GM21360 (cell line): Measurements from ENCODE around the gene ISOC2.
A peak's percentile ranks its signal among the peaks of the same experiment; 100 is the strongest.
"Not testable (repeated sequence)": the region's sequence is repeated elsewhere in the genome, so short reads cannot be mapped to it uniquely, and the experiment has no call there.

ENCODE experiments used
- ATAC-seq: cut with Tn5 transposase; IDR thresholded peaks from one replicate; pipeline ENCODE4 v1.9.1; 2021; ENCODE audit warnings: mild to moderate bottlenecking, moderate library complexity; ENCODE audit not compliant: unreplicated experiment

ISOC2 gene

GRCh38 chr19:55461259-55461973 is at the start of gene ISOC2:
Gene ISOC2, minus strand, starts transcription at chr19:55461642. Its CDS starts 5,156 bp downstream, at chr19:55456486.
- peak; percentile 85 for ATAC-seq

GRCh38 chr19:55508120-55508519 is 46.7 kb upstream of the ISOC2 start:
- ATAC-seq, result no peak

GRCh38 chr19:55504981-55505380 is 43.5 kb upstream of the ISOC2 start:
- no peak for ATAC-seq

GRCh38 chr19:55504252-55504603 is 42.8 kb upstream of the ISOC2 start:
- ATAC-seq, result no peak

- ATAC-seq, result peak; percentile 92
Observed at GRCh38 chr19:55503502-55504251, 42.2 kb upstream of the ISOC2 start.

GRCh38 chr19:55503157-55503501 is 41.7 kb upstream of the ISOC2 start:
- no peak for ATAC-seq

- no peak for ATAC-seq
Observed at GRCh38 chr19:55502197-55502952, 40.9 kb upstream of the ISOC2 start.

- no peak for ATAC-seq
Observed at GRCh38 chr19:55500368-55500952, 39.0 kb upstream of the ISOC2 start.

- ATAC-seq, result no peak
Observed at GRCh38 chr19:55498246-55498840, 36.9 kb upstream of the ISOC2 start.

- ATAC-seq, result no peak
Observed at GRCh38 chr19:55497763-55498162, 36.3 kb upstream of the ISOC2 start.

GRCh38 chr19:55496820-55497219 is 35.4 kb upstream of the ISOC2 start:
- ATAC-seq, result not testable (repeated sequence)

GRCh38 chr19:55495646-55496349 is 34.4 kb upstream of the ISOC2 start:
- ATAC-seq, result no peak

GRCh38 chr19:55494172-55494761 is 32.8 kb upstream of the ISOC2 start:
- ATAC-seq, result no peak

GRCh38 chr19:55493645-55494171 is 32.3 kb upstream of the ISOC2 start:
- no peak for ATAC-seq

GRCh38 chr19:55493052-55493644 is 31.7 kb upstream of the ISOC2 start:
- ATAC-seq, result no peak

GRCh38 chr19:55492362-55492944 is 31.0 kb upstream of the ISOC2 start:
- no peak for ATAC-seq

GRCh38 chr19:55491546-55492360 is 30.3 kb upstream of the ISOC2 start:
- ATAC-seq, result no peak
